ENCODE results near the gene THUMPD3. TPM values are rescaled to one million over a fixed set of nuclear protein-coding genes. Genes with fewer than 3 reads are reported as not detected.

The THUMPD3 gene
- total RNA-seq, 1 experiment from 2014 or later: 62.2 TPM

GRCh38 chr3:9395570-9396300 lies 32.9 kb downstream of the THUMPD3 start:
- ChIA-PET POLR2A (interaction anchor here (0.6 to 3.2 kb wide), 7 partner anchors 19 to 537 kb away, joined by 3 to 49 read pairs (median 4); partner anchors contain the start of genes ARPC4 and THUMPD3), CTCF (interaction anchor here (1.0 to 2.3 kb wide), 3 partner anchors 26 to 43 kb away, joined by 4 to 9 read pairs (median 4); no protein-coding TSS in a partner anchor)
- DNase-seq: no peak
- Mint-ChIP-seq H3K9me3 (ENCODE audit: unreplicated experiment) (no peaks in the 10 kb centered on the region), H3K27ac (ENCODE audit: unreplicated experiment) (peak overlapping the region; percentile 95), H3K4me1 (ENCODE audit: low read depth, unreplicated experiment) (peaks cover 15% of the 10 kb centered on the region), H3K27me3 (ENCODE audit: insufficient read depth, unreplicated experiment) (no peaks in the 10 kb centered on the region), H3K36me3 (ENCODE audit: insufficient read depth, unreplicated experiment) (peaks cover 74% of the 10 kb centered on the region), H3K4me3 (ENCODE audit: unreplicated experiment) (peak overlapping the region; percentile 94)
- Histone ChIP-seq H3K4me3 (ENCODE audit: low read depth, low read length) (peak overlapping the region; percentile 91), H3K4me1 (peaks cover 22% of the 10 kb centered on the region), H3K36me3 (ENCODE audit: control insufficient read depth, insufficient read depth, low read length) (no peaks in the 10 kb centered on the region; the same call in 1 of the 2 replicates), H3K9me3 (no peaks in the 10 kb centered on the region), H3K27me3 (replicated peaks; ENCODE audit: control insufficient read depth, insufficient read depth, low read length) (no peaks in the 10 kb centered on the region)
- intact Hi-C loops (cut with micrococcal nuclease; ENCODE audit: unreplicated experiment): loop anchor here (1.0 kb wide), 3 partner anchors 28 to 42 kb away; partner anchors contain the start of gene THUMPD3
- no TSS peak for BruUV-seq (replicated peaks)
- TF ChIP-seq, protein P1, sequence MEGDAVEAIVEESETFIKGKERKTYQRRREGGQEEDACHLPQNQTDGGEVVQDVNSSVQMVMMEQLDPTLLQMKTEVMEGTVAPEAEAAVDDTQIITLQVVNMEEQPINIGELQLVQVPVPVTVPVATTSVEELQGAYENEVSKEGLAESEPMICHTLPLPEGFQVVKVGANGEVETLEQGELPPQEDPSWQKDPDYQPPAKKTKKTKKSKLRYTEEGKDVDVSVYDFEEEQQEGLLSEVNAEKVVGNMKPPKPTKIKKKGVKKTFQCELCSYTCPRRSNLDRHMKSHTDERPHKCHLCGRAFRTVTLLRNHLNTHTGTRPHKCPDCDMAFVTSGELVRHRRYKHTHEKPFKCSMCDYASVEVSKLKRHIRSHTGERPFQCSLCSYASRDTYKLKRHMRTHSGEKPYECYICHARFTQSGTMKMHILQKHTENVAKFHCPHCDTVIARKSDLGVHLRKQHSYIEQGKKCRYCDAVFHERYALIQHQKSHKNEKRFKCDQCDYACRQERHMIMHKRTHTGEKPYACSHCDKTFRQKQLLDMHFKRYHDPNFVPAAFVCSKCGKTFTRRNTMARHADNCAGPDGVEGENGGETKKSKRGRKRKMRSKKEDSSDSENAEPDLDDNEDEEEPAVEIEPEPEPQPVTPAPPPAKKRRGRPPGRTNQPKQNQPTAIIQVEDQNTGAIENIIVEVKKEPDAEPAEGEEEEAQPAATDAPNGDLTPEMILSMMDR (IDR thresholded peaks at IDR 0.05; ENCODE audit: insufficient read depth in 1 of 2, low read depth in 1 of 2, low read length in 1 of 2, severe bottlenecking in 1 of 2, unreplicated experiment in 1 of 2): no peak

DNA sequence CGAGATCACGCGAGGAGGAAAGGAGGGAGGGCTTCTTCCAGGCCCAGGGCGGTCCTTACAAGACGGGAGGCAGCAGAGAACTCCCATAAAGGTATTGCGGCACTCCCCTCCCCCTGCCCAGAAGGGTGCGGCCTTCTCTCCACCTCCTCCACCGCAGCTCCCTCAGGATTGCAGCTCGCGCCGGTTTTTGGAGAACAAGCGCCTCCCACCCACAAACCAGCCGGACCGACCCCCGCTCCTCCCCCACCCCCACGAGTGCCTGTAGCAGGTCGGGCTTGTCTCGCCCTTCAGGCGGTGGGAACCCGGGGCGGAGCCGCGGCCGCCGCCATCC lies 33.4 kb downstream of the THUMPD3 start:
- peak; percentile 94 to 98 for DNase-seq
- BruUV-seq (replicated peaks): no TSS peak
- Histone ChIP-seq H3K27me3 (replicated peaks; ENCODE audit: control insufficient read depth, insufficient read depth, low read length) (no peaks in the 10 kb centered on the region), H3K9me3 (no peaks in the 10 kb centered on the region), H3K36me3 (ENCODE audit: control insufficient read depth, insufficient read depth, low read length) (no peaks in the 10 kb centered on the region; the same call in 1 of the 2 replicates), H3K4me1 (peaks cover 28% of the 10 kb centered on the region), H3K4me3 (ENCODE audit: low read depth, low read length) (peak overlapping the region; percentile 91)
- Mint-ChIP-seq H3K9me3 (ENCODE audit: unreplicated experiment) (no peaks in the 10 kb centered on the region), H3K4me3 (ENCODE audit: unreplicated experiment) (peak overlapping the region; percentile 94), H3K4me1 (ENCODE audit: low read depth, unreplicated experiment) (peaks cover 15% of the 10 kb centered on the region), H3K27me3 (ENCODE audit: insufficient read depth, unreplicated experiment) (no peaks in the 10 kb centered on the region), H3K36me3 (ENCODE audit: insufficient read depth, unreplicated experiment) (peaks cover 68% of the 10 kb centered on the region), H3K27ac (ENCODE audit: unreplicated experiment) (peak overlapping the region; percentile 95)
- CTCF ChIA-PET: interaction anchor here (1.0 to 2.3 kb wide), 3 partner anchors 25 to 43 kb away, joined by 4 to 9 read pairs (median 4); no protein-coding TSS in a partner anchor
- POLR2A ChIA-PET: interaction anchor here (0.6 to 3.2 kb wide), 14 partner anchors 8 to 536 kb away, joined by 3 to 49 read pairs (median 4); partner anchors contain the start of genes ARPC4, RPUSD3 and THUMPD3
- intact Hi-C loops (cut with micrococcal nuclease; ENCODE audit: unreplicated experiment): loop anchor here (1.0 kb wide), 3 partner anchors 27 to 43 kb away; partner anchors contain the start of gene THUMPD3
- TF ChIP-seq, protein P1 (IDR thresholded peaks at IDR 0.05; ENCODE audit: insufficient read depth in 1 of 2, low read depth in 1 of 2, low read length in 1 of 2, severe bottlenecking in 1 of 2, unreplicated experiment in 1 of 2): no peak

GRCh38 chr3:9396632-9397331 lies 33.9 kb downstream of the THUMPD3 start:
- Histone ChIP-seq H3K4me1 (peaks cover 30% of the 10 kb centered on the region), H3K27me3 (replicated peaks; ENCODE audit: control insufficient read depth, insufficient read depth, low read length) (no peaks in the 10 kb centered on the region), H3K36me3 (ENCODE audit: control insufficient read depth, insufficient read depth, low read length) (no peaks in the 10 kb centered on the region), H3K9me3 (no peaks in the 10 kb centered on the region), H3K4me3 (ENCODE audit: low read depth, low read length) (peak overlapping the region; percentile 91)
- Mint-ChIP-seq H3K4me3 (ENCODE audit: unreplicated experiment) (peak overlapping the region; percentile 94), H3K9me3 (ENCODE audit: unreplicated experiment) (no peaks in the 10 kb centered on the region), H3K27me3 (ENCODE audit: insufficient read depth, unreplicated experiment) (no peaks in the 10 kb centered on the region), H3K36me3 (ENCODE audit: insufficient read depth, unreplicated experiment) (peaks cover 63% of the 10 kb centered on the region), H3K4me1 (ENCODE audit: low read depth, unreplicated experiment) (peaks cover 18% of the 10 kb centered on the region), H3K27ac (ENCODE audit: unreplicated experiment) (peak overlapping the region; percentile 95)
- TF ChIP-seq, protein P1 (IDR thresholded peaks at IDR 0.05; ENCODE audit: insufficient read depth in 1 of 2, low read depth in 1 of 2, low read length in 1 of 2, severe bottlenecking in 1 of 2, unreplicated experiment in 1 of 2): no peak
- DNase-seq: peak; percentile 99
- POLR2A ChIA-PET: interaction anchor here (0.5 to 3.2 kb wide), 16 partner anchors 9 to 536 kb away, joined by 3 to 49 read pairs (median 4); partner anchors contain the start of genes ARPC4, RPUSD3 and THUMPD3
- intact Hi-C loops (cut with micrococcal nuclease; ENCODE audit: unreplicated experiment): loop anchor here (1.0 kb wide), 3 partner anchors 27 to 43 kb away; partner anchors contain the start of gene THUMPD3
- CTCF ChIA-PET: interaction anchor here (1.3 to 2.3 kb wide), 3 partner anchors 25 to 44 kb away, joined by 4 to 9 read pairs (median 6); partner anchors contain the start of gene THUMPD3
- BruUV-seq (replicated peaks): no TSS peak
